ENCODE results near the gene SLC19A1.

GRCh38 chr21:45463871-45464270 lies 78.4 kb downstream of the SLC19A1 start:
- no peak for TF ChIP-seq CTCF (IDR thresholded peaks at IDR 0.05; ENCODE audit: low read depth, low read length, missing input control)
- no peak for TF ChIP-seq SP1 (IDR thresholded peaks at IDR 0.05)
- TF ChIP-seq MAX (IDR thresholded peaks at IDR 0.05), result no peak
- no peak for TF ChIP-seq ZBTB33 (IDR thresholded peaks at IDR 0.05)
- no peak for TF ChIP-seq GABPA (IDR thresholded peaks at IDR 0.05 in 1 of 2, conservative IDR thresholded peaks at IDR 0.05 in 1 of 2)
- TF ChIP-seq TAF1 (conservative IDR thresholded peaks at IDR 0.05), result no peak
